HG03060 (cell line): Measurements from ENCODE around the gene CCND1.

ENCODE experiments used
- ATAC-seq: cut with Tn5 transposase; IDR thresholded peaks from one replicate; pipeline ENCODE4 v1.9.1; 2021; ENCODE audit warnings: low read depth, moderate number of reproducible peaks; ENCODE audit not compliant: unreplicated experiment

Gene CCND1

DNA sequence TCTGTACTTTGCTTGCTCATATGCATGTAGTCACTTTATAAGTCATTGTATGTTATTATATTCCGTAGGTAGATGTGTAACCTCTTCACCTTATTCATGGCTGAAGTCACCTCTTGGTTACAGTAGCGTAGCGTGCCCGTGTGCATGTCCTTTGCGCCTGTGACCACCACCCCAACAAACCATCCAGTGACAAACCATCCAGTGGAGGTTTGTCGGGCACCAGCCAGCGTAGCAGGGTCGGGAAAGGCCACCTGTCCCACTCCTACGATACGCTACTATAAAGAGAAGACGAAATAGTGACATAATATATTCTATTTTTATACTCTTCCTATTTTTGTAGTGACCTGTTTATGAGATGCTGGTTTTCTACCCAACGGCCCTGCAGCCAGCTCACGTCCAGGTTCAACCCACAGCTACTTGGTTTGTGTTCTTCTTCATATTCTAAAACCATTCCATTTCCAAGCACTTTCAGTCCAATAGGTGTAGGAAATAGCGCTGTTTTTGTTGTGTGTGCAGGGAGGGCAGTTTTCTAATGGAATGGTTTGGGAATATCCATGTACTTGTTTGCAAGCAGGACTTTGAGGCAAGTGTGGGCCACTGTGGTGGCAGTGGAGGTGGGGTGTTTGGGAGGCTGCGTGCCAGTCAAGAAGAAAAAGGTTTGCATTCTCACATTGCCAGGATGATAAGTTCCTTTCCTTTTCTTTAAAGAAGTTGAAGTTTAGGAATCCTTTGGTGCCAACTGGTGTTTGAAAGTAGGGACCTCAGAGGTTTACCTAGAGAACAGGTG lies 11.1 kb downstream of the CCND1 start:
- ATAC-seq, result no peak

DNA sequence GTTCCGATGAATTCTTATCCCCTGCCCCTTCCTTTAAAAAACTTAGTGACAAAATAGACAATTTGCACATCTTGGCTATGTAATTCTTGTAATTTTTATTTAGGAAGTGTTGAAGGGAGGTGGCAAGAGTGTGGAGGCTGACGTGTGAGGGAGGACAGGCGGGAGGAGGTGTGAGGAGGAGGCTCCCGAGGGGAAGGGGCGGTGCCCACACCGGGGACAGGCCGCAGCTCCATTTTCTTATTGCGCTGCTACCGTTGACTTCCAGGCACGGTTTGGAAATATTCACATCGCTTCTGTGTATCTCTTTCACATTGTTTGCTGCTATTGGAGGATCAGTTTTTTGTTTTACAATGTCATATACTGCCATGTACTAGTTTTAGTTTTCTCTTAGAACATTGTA lies 12.0 kb downstream of the CCND1 start:
- no peak for ATAC-seq

GRCh38 chr11:69653406-69653960 lies 12.5 kb downstream of the CCND1 start:
- no peak for ATAC-seq

GRCh38 chr11:69654001-69654659 lies 13.2 kb downstream of the CCND1 start:
- no peak for ATAC-seq

- no peak for ATAC-seq
Measured at GRCh38 chr11:69654660-69655478, 13.9 kb downstream of the CCND1 start.

DNA sequence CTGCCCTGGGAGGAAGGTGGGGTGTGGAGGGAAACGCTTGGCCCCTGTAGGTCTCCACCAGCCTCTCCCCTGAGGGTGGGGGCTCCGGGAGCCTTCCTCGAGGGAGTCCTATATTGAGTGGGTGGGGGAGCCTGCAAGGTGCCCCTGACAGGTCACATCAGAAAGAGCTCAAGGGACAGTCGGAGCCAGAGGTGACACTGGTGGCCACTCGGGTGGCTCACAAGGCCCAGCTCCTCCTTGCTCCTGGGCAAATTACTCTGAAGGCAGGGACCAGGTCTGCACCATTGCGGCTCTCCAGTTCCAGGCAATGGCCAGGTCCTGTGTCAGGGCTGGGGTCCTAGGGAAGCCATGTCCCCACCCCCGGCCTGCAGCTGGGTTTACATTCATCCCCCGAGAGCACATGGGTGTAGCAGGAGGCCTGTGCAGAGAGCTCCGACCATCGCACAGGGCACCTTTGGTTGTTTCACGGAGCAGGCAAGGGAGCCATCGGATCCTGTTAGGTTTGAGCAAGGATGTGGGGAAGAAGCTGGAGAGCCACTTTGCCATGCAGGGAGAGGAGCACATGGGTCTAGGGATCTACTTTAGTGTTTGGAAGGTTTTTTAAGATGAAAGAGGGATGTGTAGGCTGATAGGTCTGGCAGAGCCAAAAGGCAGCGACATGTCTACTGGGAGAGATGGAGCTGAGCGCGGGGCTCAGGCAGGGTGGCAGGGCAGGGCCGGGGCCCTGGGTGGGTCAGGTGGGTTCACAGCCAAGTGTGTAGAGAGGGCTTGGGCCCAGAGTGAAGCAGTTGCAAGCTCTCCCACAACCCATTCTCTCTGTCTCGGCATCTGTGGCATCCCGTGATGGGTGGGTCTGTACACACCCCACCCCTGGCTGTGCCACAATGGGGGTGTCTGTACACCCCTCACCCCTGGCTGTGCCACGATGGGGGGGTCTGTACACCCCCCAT lies 14.8 kb downstream of the CCND1 start:
- no peak for ATAC-seq

DNA sequence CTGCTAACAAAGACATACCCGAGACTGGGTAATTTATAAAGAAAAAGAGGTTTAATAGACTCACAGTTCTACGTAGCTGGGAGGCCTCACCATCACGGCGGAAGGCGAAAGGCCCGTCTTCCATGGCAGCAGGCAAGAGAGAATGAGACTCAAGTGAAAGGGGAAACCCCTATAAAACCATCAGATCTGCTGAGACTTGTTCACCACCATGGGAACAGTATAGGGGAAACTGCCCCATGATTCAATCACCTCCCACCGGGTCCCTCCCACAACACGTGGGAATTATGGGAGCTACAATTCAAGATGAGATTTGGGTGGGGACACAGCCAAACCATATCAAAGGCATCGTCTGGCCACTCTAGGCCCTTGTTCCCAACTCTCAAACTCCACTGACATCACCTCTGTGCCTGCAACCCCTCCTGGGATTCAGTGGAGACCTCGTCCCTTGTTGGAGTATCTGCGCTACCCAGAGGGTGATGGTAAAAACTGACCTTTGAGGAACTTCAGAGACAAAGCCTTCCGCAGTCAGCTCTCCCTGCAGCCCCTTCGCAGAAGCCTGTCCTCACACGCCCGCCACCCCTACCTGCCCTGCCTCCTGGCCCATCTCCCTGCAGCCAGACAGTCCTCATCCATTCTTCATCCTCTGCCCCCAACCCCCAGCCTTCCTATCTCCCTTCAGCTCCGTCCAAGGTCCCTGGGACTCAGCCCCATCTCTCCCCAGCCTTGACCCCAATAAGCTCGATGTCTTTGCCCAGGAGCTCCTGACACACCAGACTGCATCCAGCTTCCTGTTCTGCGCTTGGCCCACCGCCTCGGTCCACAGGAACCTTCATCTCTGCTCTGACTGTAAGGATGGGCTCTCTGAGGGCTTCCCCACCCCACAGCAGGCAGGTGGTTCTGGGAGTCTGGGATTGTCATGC lies 15.8 kb downstream of the CCND1 start:
- ATAC-seq, result no peak

GRCh38 chr11:69657456-69657910 lies 16.5 kb downstream of the CCND1 start:
- ATAC-seq, result no peak

DNA sequence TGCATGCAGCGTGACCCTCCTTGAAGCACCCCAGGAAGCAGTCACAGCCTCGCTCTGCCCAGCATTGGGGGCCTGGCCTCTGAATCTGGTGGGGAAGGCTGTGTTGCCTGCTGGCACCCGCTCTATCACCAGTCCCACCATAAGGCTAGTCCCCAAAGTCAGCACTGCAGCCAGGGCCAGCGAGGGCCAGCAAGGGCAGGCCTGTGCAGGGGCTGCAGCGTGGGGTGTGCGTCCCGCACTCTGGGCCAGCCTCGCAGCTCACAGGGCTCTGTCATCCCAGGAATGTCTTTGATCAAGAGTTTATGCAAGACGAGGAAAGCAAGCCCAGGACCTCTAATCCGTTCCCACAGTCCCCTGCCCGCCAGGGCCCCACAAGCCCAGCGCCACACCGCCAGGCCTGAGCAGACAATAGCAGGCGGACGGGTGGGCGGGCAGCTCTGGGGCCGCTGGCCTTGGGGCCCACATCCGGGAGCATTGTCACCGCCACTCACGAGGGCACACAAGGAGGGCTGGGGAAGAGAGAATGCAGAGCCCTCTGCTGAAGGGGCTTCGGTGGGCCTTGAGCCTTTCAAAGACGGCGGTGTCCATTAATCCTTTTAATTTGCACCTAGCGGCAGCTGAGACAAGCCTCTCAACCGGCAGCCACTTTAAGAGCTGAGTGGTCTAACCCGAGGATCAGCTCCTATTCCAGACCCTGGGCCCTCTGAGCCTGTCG lies 17.1 kb downstream of the CCND1 start:
- ATAC-seq, result no peak

GRCh38 chr11:69658626-69659450 lies 17.9 kb downstream of the CCND1 start:
- no peak for ATAC-seq

DNA sequence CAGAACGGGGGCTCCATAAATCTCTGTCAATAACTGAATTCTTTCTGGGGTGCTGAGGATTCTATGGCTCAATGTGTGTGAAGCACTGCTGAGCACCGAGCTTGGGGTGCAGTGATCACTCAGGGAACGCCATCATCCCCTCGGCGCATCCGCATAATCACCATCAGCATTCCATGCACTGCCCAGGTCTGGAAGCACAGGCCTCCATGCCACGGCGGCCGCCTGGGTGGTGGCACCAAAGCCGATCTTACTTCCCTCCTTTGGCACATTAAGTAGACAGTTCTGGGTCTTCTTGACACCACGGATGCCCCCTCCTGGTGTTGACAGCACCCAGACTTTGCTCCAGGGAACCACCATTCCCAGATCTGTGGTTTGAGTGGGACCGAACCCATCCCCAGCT lies 18.6 kb downstream of the CCND1 start:
- ATAC-seq, result no peak

- ATAC-seq, result no peak
Measured at GRCh38 chr11:69660001-69660500, 19.1 kb downstream of the CCND1 start.

GRCh38 chr11:69661413-69661715 lies 20.4 kb downstream of the CCND1 start:
- ATAC-seq, result no peak

GRCh38 chr11:69662021-69662698 lies 21.2 kb downstream of the CCND1 start:
- ATAC-seq, result no peak

DNA sequence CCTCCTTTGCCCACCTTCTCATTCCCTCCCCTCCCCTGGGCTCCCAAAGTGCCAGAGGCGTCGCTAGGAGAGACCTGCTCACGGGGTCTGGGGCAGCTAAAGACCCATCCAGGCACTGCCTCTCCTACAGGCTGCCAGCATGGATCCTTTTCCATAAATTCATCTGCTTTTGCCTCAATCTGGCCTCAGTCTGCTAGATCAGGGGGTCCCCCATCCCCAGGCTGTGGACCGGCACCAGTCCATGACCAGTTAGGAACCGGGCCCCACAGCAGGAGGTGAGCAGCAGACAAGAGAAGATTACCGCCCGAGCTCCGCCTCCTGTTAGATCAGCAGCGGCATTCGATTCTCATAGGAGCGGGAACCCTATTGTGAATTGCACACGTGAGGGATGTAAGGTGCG lies 21.9 kb downstream of the CCND1 start:
- ATAC-seq, result no peak

DNA sequence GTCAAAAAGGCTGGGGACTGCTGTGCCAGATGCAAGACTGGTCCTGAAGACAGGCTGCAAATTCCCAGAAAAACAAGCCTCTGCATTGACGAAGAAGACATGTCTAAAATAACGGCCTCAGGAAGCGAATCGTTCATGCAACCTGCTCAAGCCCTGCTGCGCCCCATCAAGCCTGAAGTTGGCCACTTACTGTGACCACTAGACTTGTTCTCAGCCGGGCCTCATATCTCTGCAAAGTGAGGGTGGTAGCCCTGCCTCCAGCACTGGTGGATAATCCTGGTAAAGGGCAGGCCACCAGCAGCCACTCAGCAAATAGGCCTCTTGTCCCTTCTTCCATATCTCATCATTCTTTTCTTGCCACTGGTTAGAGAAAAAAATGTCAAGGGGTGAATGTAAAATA lies 22.4 kb downstream of the CCND1 start:
- ATAC-seq, result no peak
